Tibial nerve (tissue), 3 donors: ENCODE results near the gene UPP1.

ENCODE experiments used
- POLR2A ChIP-seq, 2 donors: fragments of 450-650 bp; IDR thresholded peaks; one replicate each; pipeline ENCODE4 v1.6.1; 2017; ENCODE audit warnings: antibody characterized with exemption in 2 of 2, mild to moderate bottlenecking in 2 of 2, moderate library complexity in 2 of 2
- TF ChIP-seq, protein P1 (sequence below), 5 experiments: fragments of 200-600 bp in 3 of 5; fragments of 450-650 bp in 2 of 5; sonication (generic) in 3 of 5; IDR thresholded peaks; one replicate each; pipeline ENCODE4 v1.5.1; 2016 to 2019; ENCODE audit warnings: antibody characterized with exemption in 5 of 5, mild to moderate bottlenecking in 3 of 5, moderate library complexity in 2 of 5

DNA sequence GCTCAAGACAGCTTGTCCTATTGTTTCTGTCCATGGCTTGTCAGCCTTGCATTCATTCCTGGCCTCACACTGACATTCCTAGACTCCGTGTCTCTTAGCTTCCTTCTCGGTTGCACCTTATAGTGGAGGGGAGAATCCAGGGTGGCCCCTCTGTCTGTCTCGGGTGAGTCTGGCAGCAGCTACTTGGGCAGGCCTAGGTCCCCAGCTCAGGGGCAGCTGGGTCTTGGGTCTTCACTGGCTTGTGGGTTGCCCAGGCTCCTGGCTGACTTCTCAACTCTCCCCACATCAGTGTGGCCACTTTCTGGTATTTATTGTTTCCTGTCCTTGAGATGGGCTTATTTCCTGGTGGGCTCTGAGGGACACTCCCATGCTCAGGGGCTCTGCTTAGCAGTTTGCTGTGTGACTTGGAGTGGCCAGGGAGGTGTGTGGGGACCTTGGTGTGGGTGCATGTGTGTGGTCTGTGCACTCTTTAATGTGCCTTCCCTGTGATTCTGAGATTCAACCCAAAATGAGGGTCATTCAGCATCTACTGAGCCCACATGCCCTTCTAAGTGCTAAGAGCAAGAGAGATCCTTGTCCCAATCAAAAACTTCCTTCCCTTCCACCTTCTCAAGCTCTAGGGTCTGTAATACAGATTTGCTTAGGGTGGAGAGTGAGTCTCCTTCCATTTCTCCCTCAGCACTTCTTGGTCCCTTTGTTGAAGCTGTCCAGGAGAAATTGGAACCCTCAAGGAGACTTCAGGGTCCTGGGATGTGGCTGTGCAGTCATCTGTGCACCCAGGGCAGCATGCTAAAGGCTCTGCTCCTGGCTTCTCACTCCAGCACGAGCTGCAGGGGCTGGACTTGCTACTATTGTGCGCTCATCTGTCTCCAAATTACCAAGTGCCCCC, 20.1 kb downstream of the UPP1 start:
- TF ChIP-seq, protein P1, sequence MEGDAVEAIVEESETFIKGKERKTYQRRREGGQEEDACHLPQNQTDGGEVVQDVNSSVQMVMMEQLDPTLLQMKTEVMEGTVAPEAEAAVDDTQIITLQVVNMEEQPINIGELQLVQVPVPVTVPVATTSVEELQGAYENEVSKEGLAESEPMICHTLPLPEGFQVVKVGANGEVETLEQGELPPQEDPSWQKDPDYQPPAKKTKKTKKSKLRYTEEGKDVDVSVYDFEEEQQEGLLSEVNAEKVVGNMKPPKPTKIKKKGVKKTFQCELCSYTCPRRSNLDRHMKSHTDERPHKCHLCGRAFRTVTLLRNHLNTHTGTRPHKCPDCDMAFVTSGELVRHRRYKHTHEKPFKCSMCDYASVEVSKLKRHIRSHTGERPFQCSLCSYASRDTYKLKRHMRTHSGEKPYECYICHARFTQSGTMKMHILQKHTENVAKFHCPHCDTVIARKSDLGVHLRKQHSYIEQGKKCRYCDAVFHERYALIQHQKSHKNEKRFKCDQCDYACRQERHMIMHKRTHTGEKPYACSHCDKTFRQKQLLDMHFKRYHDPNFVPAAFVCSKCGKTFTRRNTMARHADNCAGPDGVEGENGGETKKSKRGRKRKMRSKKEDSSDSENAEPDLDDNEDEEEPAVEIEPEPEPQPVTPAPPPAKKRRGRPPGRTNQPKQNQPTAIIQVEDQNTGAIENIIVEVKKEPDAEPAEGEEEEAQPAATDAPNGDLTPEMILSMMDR (IDR thresholded peaks at IDR 0.05): no peak
- no peak for TF ChIP-seq POLR2A (IDR thresholded peaks at IDR 0.05)
